ENCODE results near the gene TECPR1. TPM values are rescaled to one million over a fixed set of nuclear protein-coding genes. Genes with fewer than 3 reads are reported as not detected.

The TECPR1 gene
- total and polyA plus RNA-seq, 3 donors from 2014 or later: 13.5 to 24.6 (median 18.5) TPM

- TF ChIP-seq POLR2A (IDR thresholded peaks at IDR 0.05) (no peak), CTCF (IDR thresholded peaks at IDR 0.05) (no peak)
- H3K4me1 ChIP-seq: no peaks in the 10 kb centered on the region
- H3K27ac ChIP-seq: no peak overlapping the region
- no peaks in the 10 kb centered on the region for H3K36me3 ChIP-seq (ENCODE audit: low read depth, missing control alignments)
- H3K4me3 ChIP-seq: no peak overlapping the region
- DNase-seq: no peak
- intact Hi-C loops (cut with DNase I; ENCODE audit: low total_unique reads): no loop called here
- H3K27me3 ChIP-seq: no peaks in the 10 kb centered on the region
- no peaks in the 10 kb centered on the region for H3K9me3 ChIP-seq
- 89 to 91% methylated on average over 6 of the region's 6 CpGs for WGBS, 2 donors
These were observed 51.7 kb downstream of the TECPR1 start for GRCh38 chr7:98200364-98200763.

GRCh38 chr7:98199131-98199530 is 52.9 kb downstream of the TECPR1 start:
- no peaks in the 10 kb centered on the region for H3K4me1 ChIP-seq
- no peak overlapping the region for H3K27ac ChIP-seq
- H3K36me3 ChIP-seq (ENCODE audit: low read depth, missing control alignments): no peaks in the 10 kb centered on the region
- H3K9me3 ChIP-seq: no peaks in the 10 kb centered on the region
- 95 to 96% methylated on average over 5 of the region's 5 CpGs for WGBS, 2 donors
- intact Hi-C loops (cut with DNase I; ENCODE audit: low total_unique reads): no loop called here
- no peaks in the 10 kb centered on the region for H3K27me3 ChIP-seq
- no peak for DNase-seq
- no peak for TF ChIP-seq CTCF (IDR thresholded peaks at IDR 0.05)
- TF ChIP-seq POLR2A (IDR thresholded peaks at IDR 0.05): no peak
- H3K4me3 ChIP-seq: no peak overlapping the region

GRCh38 chr7:98196706-98197605 is 55.1 kb downstream of the TECPR1 start:
- WGBS, 2 donors: 81 to 86% methylated on average over 16 of the region's 16 CpGs
- H3K27ac ChIP-seq: no peak overlapping the region
- DNase-seq: no peak
- H3K9me3 ChIP-seq: no peaks in the 10 kb centered on the region
- H3K36me3 ChIP-seq (ENCODE audit: low read depth, missing control alignments): no peaks in the 10 kb centered on the region
- H3K4me1 ChIP-seq: no peaks in the 10 kb centered on the region
- TF ChIP-seq CTCF (IDR thresholded peaks at IDR 0.05) (no peak), POLR2A (IDR thresholded peaks at IDR 0.05) (no peak)
- no peaks in the 10 kb centered on the region for H3K27me3 ChIP-seq
- intact Hi-C loops (cut with DNase I; ENCODE audit: low total_unique reads): no loop called here
- H3K4me3 ChIP-seq: no peak overlapping the region

- 92 to 95% methylated on average over 8 of the region's 8 CpGs for WGBS, 2 donors
- intact Hi-C loops (cut with DNase I; ENCODE audit: low total_unique reads): no loop called here
- H3K27ac ChIP-seq: no peak overlapping the region
- no peaks in the 10 kb centered on the region for H3K36me3 ChIP-seq (ENCODE audit: low read depth, missing control alignments)
- H3K27me3 ChIP-seq: no peaks in the 10 kb centered on the region
- no peaks in the 10 kb centered on the region for H3K9me3 ChIP-seq
- TF ChIP-seq POLR2A (IDR thresholded peaks at IDR 0.05) (no peak), CTCF (IDR thresholded peaks at IDR 0.05) (no peak)
- H3K4me3 ChIP-seq: no peak overlapping the region
- DNase-seq: no peak
- H3K4me1 ChIP-seq: no peaks in the 10 kb centered on the region
These were observed 57.2 kb downstream of the TECPR1 start for GRCh38 chr7:98194672-98195457.

All from testis (tissue), 3 donors.